ENCODE measurements around the gene DPF3. TPM values are rescaled to one million over a fixed set of nuclear protein-coding genes. Genes with fewer than 3 reads are reported as not detected.

DPF3 gene
- polyA plus RNA-seq, 4 donors: 1.0 to 2.4 (median 1.5) TPM

DNA sequence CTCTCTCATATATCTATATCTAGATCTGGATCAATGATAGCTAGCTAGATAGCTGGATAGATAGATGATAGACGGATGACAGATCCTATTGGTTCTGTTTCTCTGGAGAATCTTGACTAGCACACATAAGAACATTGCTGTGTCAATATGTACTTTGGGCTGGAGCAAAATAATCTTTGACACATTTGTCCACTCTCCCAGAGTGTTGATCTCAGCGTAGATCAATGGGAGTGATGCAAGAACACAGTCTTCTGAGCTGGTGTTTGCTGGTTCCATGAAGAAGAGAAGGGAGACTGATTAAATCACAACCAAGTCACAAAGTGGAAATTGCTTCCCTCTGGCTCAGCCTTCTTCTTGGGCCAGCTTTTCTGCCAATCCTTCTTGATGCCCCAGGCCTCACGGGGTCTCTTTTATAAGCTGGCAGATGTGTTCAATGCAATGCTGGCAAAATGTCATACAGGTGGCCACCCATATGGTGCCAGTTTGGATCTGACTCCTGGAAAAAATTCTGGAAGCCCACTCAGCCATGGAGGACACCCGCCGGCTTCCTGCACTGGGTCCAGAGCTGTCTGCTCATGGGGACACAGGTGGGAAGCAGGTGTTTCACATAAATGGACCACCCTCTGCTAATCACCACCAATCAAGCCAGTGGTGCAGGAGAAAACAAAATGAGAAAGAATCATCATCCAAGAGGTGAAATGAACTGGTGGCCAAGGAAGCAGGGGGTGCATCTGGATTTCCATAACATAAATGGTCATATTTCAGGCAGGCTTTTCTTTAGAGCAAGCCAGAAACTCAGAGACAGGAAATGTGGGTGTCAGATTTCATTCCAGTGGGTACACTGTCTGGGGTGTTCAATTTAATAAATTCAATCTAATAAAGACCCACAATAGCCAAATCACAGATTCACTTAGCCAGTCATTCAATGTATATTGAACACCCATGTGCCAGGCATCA, 310.3 kb downstream of the DPF3 start:
- DNase-seq (no peak), FAIRE-seq (no peak)
- Histone ChIP-seq H3K36me3 (ENCODE audit: control insufficient read depth in 3 of 3, insufficient read depth in 2 of 3, low read depth in 1 of 3, low read length in 3 of 3) (no peaks in the 10 kb centered on the region), H3K27ac (ENCODE audit: low read depth in 1 of 3, low read length in 2 of 3) (no peak overlapping the region), H3K27me3 (ENCODE audit: control insufficient read depth in 3 of 3, insufficient read depth in 3 of 3, low read length in 3 of 3) (no peaks in the 10 kb centered on the region), H3K9me3 (ENCODE audit: control insufficient read depth in 2 of 2, insufficient read depth in 1 of 2, low read depth in 1 of 2, low read length in 1 of 2) (no peaks in the 10 kb centered on the region), H3K4me3 (ENCODE audit: low read depth in 1 of 3, low read length in 3 of 3) (no peak overlapping the region), H3K4me1 (ENCODE audit: control insufficient read depth in 3 of 3, insufficient read depth in 2 of 3, low read depth in 1 of 3, low read length in 2 of 3) (no peaks in the 10 kb centered on the region)
- WGBS, 3 donors: 79 to 88% (median 82%) methylated on average over 5 of the region's 5 CpGs

- Histone ChIP-seq H3K9me3 (ENCODE audit: control insufficient read depth in 2 of 2, insufficient read depth in 1 of 2, low read depth in 1 of 2, low read length in 1 of 2) (no peaks in the 10 kb centered on the region), H3K4me3 (ENCODE audit: low read depth in 1 of 3, low read length in 3 of 3) (no peak overlapping the region), H3K27me3 (ENCODE audit: control insufficient read depth in 3 of 3, insufficient read depth in 3 of 3, low read length in 3 of 3) (no peaks in the 10 kb centered on the region), H3K27ac (ENCODE audit: low read depth in 1 of 3, low read length in 2 of 3) (no peak overlapping the region), H3K36me3 (ENCODE audit: control insufficient read depth in 3 of 3, insufficient read depth in 2 of 3, low read depth in 1 of 3, low read length in 3 of 3) (no peaks in the 10 kb centered on the region), H3K4me1 (ENCODE audit: control insufficient read depth in 3 of 3, insufficient read depth in 2 of 3, low read depth in 1 of 3, low read length in 2 of 3) (no peaks in the 10 kb centered on the region)
- no peak for DNase-seq
- WGBS, 3 donors: 58 to 87% (median 64%) methylated on average over 1 of the region's 1 CpG
- no peak for FAIRE-seq
Observed at GRCh38 chr14:72582582-72582981, 311.3 kb downstream of the DPF3 start.

- WGBS, 3 donors: 87 to 91% (median 90%) methylated on average over 5 of the region's 5 CpGs
- DNase-seq (no peak), FAIRE-seq (no peak)
- Histone ChIP-seq H3K27ac (ENCODE audit: low read depth in 1 of 3, low read length in 2 of 3) (no peak overlapping the region), H3K36me3 (ENCODE audit: control insufficient read depth in 3 of 3, insufficient read depth in 2 of 3, low read depth in 1 of 3, low read length in 3 of 3) (no peaks in the 10 kb centered on the region), H3K9me3 (ENCODE audit: control insufficient read depth in 2 of 2, insufficient read depth in 1 of 2, low read depth in 1 of 2, low read length in 1 of 2) (no peaks in the 10 kb centered on the region), H3K4me1 (ENCODE audit: control insufficient read depth in 3 of 3, insufficient read depth in 2 of 3, low read depth in 1 of 3, low read length in 2 of 3) (no peaks in the 10 kb centered on the region), H3K4me3 (ENCODE audit: low read depth in 1 of 3, low read length in 3 of 3) (no peak overlapping the region), H3K27me3 (ENCODE audit: control insufficient read depth in 3 of 3, insufficient read depth in 3 of 3, low read length in 3 of 3) (no peaks in the 10 kb centered on the region)
Observed at GRCh38 chr14:72578514-72578913, 315.4 kb downstream of the DPF3 start.

- WGBS, 3 donors: 50 to 75% (median 64%) methylated on average over 5 of the region's 5 CpGs
- FAIRE-seq (no peak), DNase-seq (no peak)
- Histone ChIP-seq H3K27me3 (ENCODE audit: control insufficient read depth in 3 of 3, insufficient read depth in 3 of 3, low read length in 3 of 3) (no peaks in the 10 kb centered on the region), H3K9me3 (ENCODE audit: control insufficient read depth in 2 of 2, insufficient read depth in 1 of 2, low read depth in 1 of 2, low read length in 1 of 2) (no peaks in the 10 kb centered on the region), H3K36me3 (ENCODE audit: control insufficient read depth in 3 of 3, insufficient read depth in 2 of 3, low read depth in 1 of 3, low read length in 3 of 3) (no peaks in the 10 kb centered on the region), H3K4me1 (ENCODE audit: control insufficient read depth in 3 of 3, insufficient read depth in 2 of 3, low read depth in 1 of 3, low read length in 2 of 3) (no peaks in the 10 kb centered on the region), H3K4me3 (ENCODE audit: low read depth in 1 of 3, low read length in 3 of 3) (no peak overlapping the region), H3K27ac (ENCODE audit: low read depth in 1 of 3, low read length in 2 of 3) (no peak overlapping the region)
Observed at GRCh38 chr14:72577521-72577920, 316.4 kb downstream of the DPF3 start.

GRCh38 chr14:72576258-72576657, 317.6 kb downstream of the DPF3 start:
- Histone ChIP-seq H3K9me3 (ENCODE audit: control insufficient read depth in 2 of 2, insufficient read depth in 1 of 2, low read depth in 1 of 2, low read length in 1 of 2) (no peaks in the 10 kb centered on the region), H3K4me3 (ENCODE audit: low read depth in 1 of 3, low read length in 3 of 3) (no peak overlapping the region), H3K27me3 (ENCODE audit: control insufficient read depth in 3 of 3, insufficient read depth in 3 of 3, low read length in 3 of 3) (no peaks in the 10 kb centered on the region), H3K4me1 (ENCODE audit: control insufficient read depth in 3 of 3, insufficient read depth in 2 of 3, low read depth in 1 of 3, low read length in 2 of 3) (no peaks in the 10 kb centered on the region), H3K27ac (ENCODE audit: low read depth in 1 of 3, low read length in 2 of 3) (no peak overlapping the region), H3K36me3 (ENCODE audit: control insufficient read depth in 3 of 3, insufficient read depth in 2 of 3, low read depth in 1 of 3, low read length in 3 of 3) (no peaks in the 10 kb centered on the region)
- DNase-seq (no peak), FAIRE-seq (no peak)
- WGBS, 3 donors: 81 to 87% (median 82%) methylated on average over 1 of the region's 1 CpG

DNA sequence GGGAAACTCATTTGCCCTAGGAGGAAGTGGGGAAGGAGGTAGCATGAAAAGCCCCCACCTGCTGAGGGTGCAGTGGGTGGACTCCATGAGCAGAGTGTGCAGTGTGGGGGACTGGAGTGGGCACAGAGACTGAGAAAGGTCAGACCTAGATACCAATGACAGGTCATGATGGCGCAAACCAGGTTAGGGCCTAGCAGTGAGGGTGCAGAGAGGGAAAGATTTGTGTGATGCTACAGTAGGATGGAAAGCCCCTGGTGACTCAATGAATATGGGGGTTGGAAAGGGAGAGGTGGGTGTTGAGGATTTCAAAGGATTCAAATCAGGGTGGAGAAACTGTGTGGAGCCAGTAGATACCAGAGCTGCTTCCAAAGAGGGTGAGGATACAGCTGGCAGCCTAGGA, 319.2 kb downstream of the DPF3 start:
- H3K27ac ChIP-seq (ENCODE audit: low read depth in 1 of 3, low read length in 2 of 3): no peak overlapping the region
- no peaks in the 10 kb centered on the region for H3K9me3 ChIP-seq (ENCODE audit: control insufficient read depth in 2 of 2, insufficient read depth in 1 of 2, low read depth in 1 of 2, low read length in 1 of 2)
- DNase-seq (no peak), FAIRE-seq (no peak)
- 94 to 100% (median 96%) methylated on average over 1 of the region's 1 CpG for WGBS, 3 donors
- no peaks in the 10 kb centered on the region for H3K4me1 ChIP-seq (ENCODE audit: control insufficient read depth in 3 of 3, insufficient read depth in 2 of 3, low read depth in 1 of 3, low read length in 2 of 3)
- no peak overlapping the region for H3K4me3 ChIP-seq (ENCODE audit: low read depth in 1 of 3, low read length in 3 of 3)
- no peaks in the 10 kb centered on the region for H3K27me3 ChIP-seq (ENCODE audit: control insufficient read depth in 3 of 3, insufficient read depth in 3 of 3, low read length in 3 of 3)
- H3K36me3 ChIP-seq (ENCODE audit: control insufficient read depth in 3 of 3, insufficient read depth in 2 of 3, low read depth in 1 of 3, low read length in 3 of 3): no peaks in the 10 kb centered on the region

DNA sequence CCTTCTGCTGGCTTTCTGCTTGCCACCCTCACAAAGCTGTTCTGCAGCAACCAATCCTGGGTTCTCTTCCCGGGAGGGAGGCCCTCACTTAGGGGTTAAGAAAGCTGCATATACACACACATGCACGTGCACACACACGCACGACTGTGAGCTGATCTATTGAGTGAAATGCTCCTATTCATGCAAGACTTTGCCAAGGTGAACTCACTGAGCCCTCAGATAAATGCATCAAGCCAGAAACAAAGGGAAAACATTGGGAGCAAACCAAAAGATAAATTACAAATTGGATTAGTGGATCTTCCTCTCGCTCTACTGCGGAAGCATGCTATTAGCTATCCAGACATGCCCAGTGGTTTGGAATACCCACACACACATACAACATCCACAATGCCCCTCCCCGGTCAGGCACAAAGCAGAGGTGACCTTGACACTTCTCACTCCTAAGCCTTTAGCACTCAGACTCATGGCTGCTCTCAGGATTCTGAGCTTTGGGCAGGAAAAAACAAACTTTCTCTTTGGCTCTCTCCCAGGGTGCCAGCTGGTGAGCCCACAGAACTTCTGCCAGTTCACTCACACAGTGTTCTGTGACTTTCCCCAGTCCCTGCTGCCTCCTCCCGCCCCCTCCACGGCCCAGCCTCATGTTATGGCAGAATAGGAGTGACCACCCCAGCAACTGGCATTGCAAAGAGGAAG, 320.0 kb downstream of the DPF3 start:
- H3K9me3 ChIP-seq (ENCODE audit: control insufficient read depth in 2 of 2, insufficient read depth in 1 of 2, low read depth in 1 of 2, low read length in 1 of 2): no peaks in the 10 kb centered on the region

More for the DNA sequence above, 320.0 kb downstream of the DPF3 start:
- no peak overlapping the region for H3K4me3 ChIP-seq (ENCODE audit: low read depth in 1 of 3, low read length in 3 of 3)
- 66 to 79% (median 72%) methylated on average over 9 of the region's 9 CpGs for WGBS, 3 donors
- DNase-seq (no peak), FAIRE-seq (no peak)
- no peaks in the 10 kb centered on the region for H3K36me3 ChIP-seq (ENCODE audit: control insufficient read depth in 3 of 3, insufficient read depth in 2 of 3, low read depth in 1 of 3, low read length in 3 of 3)
- H3K27ac ChIP-seq (ENCODE audit: low read depth in 1 of 3, low read length in 2 of 3): no peak overlapping the region
- no peaks in the 10 kb centered on the region for H3K4me1 ChIP-seq (ENCODE audit: control insufficient read depth in 3 of 3, insufficient read depth in 2 of 3, low read depth in 1 of 3, low read length in 2 of 3)
- no peaks in the 10 kb centered on the region for H3K27me3 ChIP-seq (ENCODE audit: control insufficient read depth in 3 of 3, insufficient read depth in 3 of 3, low read length in 3 of 3)

Measured in small intestine (tissue), 7 donors.